ENCODE measurements around the gene KMT2C.

GRCh38 chr7:152451356-152451755 lies 15.6 kb upstream of the KMT2C start:
- TF ChIP-seq GATA3 (IDR thresholded peaks at IDR 0.05; ENCODE audit: low read depth, low read length) (no peak), GATA2 (IDR thresholded peaks at IDR 0.05; ENCODE audit: low read depth, low read length) (no peak)

Measured in SH-SY5Y (cell line).